ENCODE data around the gene EGR2. TPM values are rescaled to one million over a fixed set of nuclear protein-coding genes. Genes with fewer than 3 reads are reported as not detected.
A peak's percentile ranks its signal among the peaks of the same experiment; 100 is the strongest.

The EGR2 gene
- total and polyA plus RNA-seq, 10 of the 15 experiments (the other 5 are each of a cell fraction or from before 2014, with no cell fraction given), result 8.3 to 56.5 (median 16.2) TPM

- TF ChIP-seq ZZZ3 (IDR thresholded peaks at IDR 0.05; ENCODE audit: control insufficient read depth, insufficient read length, low read depth), result no peak
- no peak for TF ChIP-seq RBBP5 (conservative IDR thresholded peaks at IDR 0.05)
- peak; percentile 49; the same call in 1 of the 2 replicates for TF ChIP-seq NR2F1 (conservative IDR thresholded peaks at IDR 0.05)
These were observed 2.4 kb upstream of the EGR2 start (continued) for GRCh38 chr10:62818426-62819011.

- H3K79me2 ChIP-seq (ENCODE audit: control insufficient read depth, insufficient read depth, low read length), result peaks cover 22% of the 10 kb centered on the region
- peaks cover 15% of the 10 kb centered on the region for H3K4me1 ChIP-seq (ENCODE audit: control insufficient read depth, insufficient read depth, low read length)
- no peaks in the 10 kb centered on the region; a peak in 1 of 4 replicates for H3K36me3 ChIP-seq (ENCODE audit: control insufficient read depth in 2 of 2, insufficient read depth in 2 of 2, low read length in 1 of 2)
- peak; percentile 64 for ATAC-seq
- peak overlapping the region; percentile 72 for H3K4me3 ChIP-seq
- peak overlapping the region; percentile 72 for H3K27ac ChIP-seq (ENCODE audit: control insufficient read depth, insufficient read depth)
- intact Hi-C loops (cut with micrococcal nuclease; ENCODE audit: unreplicated experiment) (loop anchor here (1.0 to 5.0 kb wide), 8 partner anchors 35 to 381 kb away; no protein-coding TSS in a partner anchor), in situ Hi-C loops (cut with MboI) (no loop called here)
- no TSS peak for BruUV-seq (replicated peaks)
- ChIA-PET RAD21 (ENCODE audit: unreplicated experiment) (interaction anchor here (0.6 to 6.5 kb wide), 50 partner anchors 10 to 903 kb away, joined by 3 to 132 read pairs (median 5); partner anchors contain the start of gene ADO), CTCF (interaction anchor here (0.7 to 7.5 kb wide), 36 partner anchors 11 to 903 kb away, joined by 3 to 123 read pairs (median 5); no protein-coding TSS in a partner anchor), POLR2A (interaction anchor here (0.6 to 6.5 kb wide), 13 partner anchors 12 to 218 kb away, joined by 3 to 46 read pairs (median 3); partner anchors contain the start of gene ADO), SMC1A (ENCODE audit: uncharacterized antibody, unreplicated experiment) (interaction anchor here (0.9 to 7.9 kb wide), 30 partner anchors 8 to 340 kb away, joined by 3 to 131 read pairs (median 8); partner anchors contain the start of gene ADO)
- H3K4me2 ChIP-seq (ENCODE audit: control insufficient read depth, insufficient read depth), result peak overlapping the region; percentile 100
- peaks cover 1 to 8% of the 10 kb centered on the region in 2 experiments; a peak in 3 of 4 replicates for H3K27me3 ChIP-seq (replicated peaks in 1 of 2; ENCODE audit: control insufficient read depth in 2 of 2, insufficient read depth in 2 of 2, low read length in 1 of 2)
- no peaks in the 10 kb centered on the region for H4K20me1 ChIP-seq (ENCODE audit: control insufficient read depth, insufficient read depth)
- 3% methylated on average over 47 of the region's 51 CpGs for WGBS (ENCODE audit: insufficient coverage, insufficient replicate concordance, low lambda C conversion rate, missing lambda C conversion rate)
- DNase-seq (ENCODE audit: low read depth, low spot score), result no peak
- H2AFZ ChIP-seq (ENCODE audit: control insufficient read depth, low read depth, low read length), result peak overlapping the region; percentile 79
- peak; percentile 78 for FAIRE-seq
- H3K9me3 ChIP-seq (replicated peaks; ENCODE audit: control insufficient read depth, insufficient read depth, low read length), result no peaks in the 10 kb centered on the region; the same call in 2 of the 3 replicates
- peak overlapping the region; percentile 73 for H3K9ac ChIP-seq (ENCODE audit: control insufficient read depth, insufficient read depth, low read length)
- no peak for TF ChIP-seq KAT2A (conservative IDR thresholded peaks at IDR 0.05; ENCODE audit: control insufficient read depth, low read depth, low read length)
- no peak for TF ChIP-seq RUNX3 (IDR thresholded peaks at IDR 0.05; ENCODE audit: low read length)
- peak; percentile 20; the same call in 1 of the 2 replicates for TF ChIP-seq NKRF (conservative IDR thresholded peaks at IDR 0.05)
- no peak for TF ChIP-seq ATF2 (IDR thresholded peaks at IDR 0.05; ENCODE audit: low read length)
- peak; percentile 53 for TF ChIP-seq EED (IDR thresholded peaks at IDR 0.05; ENCODE audit: low read depth)
- TF ChIP-seq RFX5 (IDR thresholded peaks at IDR 0.05; ENCODE audit: low read depth, low read length), result 0 out of 2 replicates have a peak, but pooled peaks have one; percentile 6
- no peak for TF ChIP-seq MTA3 (IDR thresholded peaks at IDR 0.05; ENCODE audit: borderline replicate concordance, low read length)
- TF ChIP-seq ZSCAN29 (IDR thresholded peaks at IDR 0.05), result no peak
- TF ChIP-seq PBX3 (IDR thresholded peaks at IDR 0.05; ENCODE audit: insufficient replicate concordance, low read depth, low read length), result no peak
- TF ChIP-seq ESRRA (IDR thresholded peaks at IDR 0.05; ENCODE audit: low read length), result no peak
- TF ChIP-seq MEF2B (IDR thresholded peaks at IDR 0.05; ENCODE audit: partially characterized antibody, poor library complexity, severe bottlenecking), result peak; percentile 9
- peak; percentile 90 for TF ChIP-seq LARP7 (IDR thresholded peaks at IDR 0.05)
- peak; percentile 48 for TF ChIP-seq IKZF1 (conservative IDR thresholded peaks at IDR 0.05)
These were observed 1.7 kb upstream of the EGR2 start for GRCh38 chr10:62817766-62818425.

Data from GM12878 (cell line).